ENCODE data around the gene CLCN4. TPM values are rescaled to one million over a fixed set of nuclear protein-coding genes. Genes with fewer than 3 reads are reported as not detected.

The CLCN4 gene
- total RNA-seq, 4 donors from 2014 or later = 3.9 to 6.7 (median 5.3) TPM

DNA sequence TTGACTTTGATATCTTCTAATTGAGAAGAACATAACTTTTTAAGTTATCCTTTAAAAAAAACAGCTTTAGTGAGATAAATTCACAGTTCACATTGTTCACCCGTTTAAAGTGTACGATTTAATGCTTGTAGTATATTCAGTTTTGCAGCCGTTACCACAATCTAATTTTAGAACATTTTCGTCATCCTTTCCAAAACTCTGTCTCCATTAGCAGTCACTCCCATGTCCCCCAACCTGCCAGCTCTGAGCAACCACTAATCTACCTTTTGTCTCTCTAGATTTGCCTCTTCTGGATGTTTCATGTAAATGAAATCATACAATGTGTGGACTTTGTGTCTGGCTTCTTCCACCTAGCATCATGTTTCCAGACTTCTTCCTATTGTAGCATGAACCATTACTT lies 38.6 kb downstream of the CLCN4 start:
- H3K4me3 ChIP-seq = no peak overlapping the region
- WGBS, 2 donors = 88 to 91% methylated on average over 4 of the region's 4 CpGs
- H3K9me3 ChIP-seq = no peaks in the 10 kb centered on the region
- no peaks in the 10 kb centered on the region for H3K4me1 ChIP-seq
- H3K27me3 ChIP-seq = no peaks in the 10 kb centered on the region
- H3K27ac ChIP-seq = no peak overlapping the region
- TF ChIP-seq, protein P1, sequence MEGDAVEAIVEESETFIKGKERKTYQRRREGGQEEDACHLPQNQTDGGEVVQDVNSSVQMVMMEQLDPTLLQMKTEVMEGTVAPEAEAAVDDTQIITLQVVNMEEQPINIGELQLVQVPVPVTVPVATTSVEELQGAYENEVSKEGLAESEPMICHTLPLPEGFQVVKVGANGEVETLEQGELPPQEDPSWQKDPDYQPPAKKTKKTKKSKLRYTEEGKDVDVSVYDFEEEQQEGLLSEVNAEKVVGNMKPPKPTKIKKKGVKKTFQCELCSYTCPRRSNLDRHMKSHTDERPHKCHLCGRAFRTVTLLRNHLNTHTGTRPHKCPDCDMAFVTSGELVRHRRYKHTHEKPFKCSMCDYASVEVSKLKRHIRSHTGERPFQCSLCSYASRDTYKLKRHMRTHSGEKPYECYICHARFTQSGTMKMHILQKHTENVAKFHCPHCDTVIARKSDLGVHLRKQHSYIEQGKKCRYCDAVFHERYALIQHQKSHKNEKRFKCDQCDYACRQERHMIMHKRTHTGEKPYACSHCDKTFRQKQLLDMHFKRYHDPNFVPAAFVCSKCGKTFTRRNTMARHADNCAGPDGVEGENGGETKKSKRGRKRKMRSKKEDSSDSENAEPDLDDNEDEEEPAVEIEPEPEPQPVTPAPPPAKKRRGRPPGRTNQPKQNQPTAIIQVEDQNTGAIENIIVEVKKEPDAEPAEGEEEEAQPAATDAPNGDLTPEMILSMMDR (IDR thresholded peaks at IDR 0.05) = no peak
- TF ChIP-seq EP300 (IDR thresholded peaks at IDR 0.05) = no peak
- no peak for TF ChIP-seq POLR2A (IDR thresholded peaks at IDR 0.05)
- peaks cover 0 to 15% (median 0%) of the 10 kb centered on the region in 3 donors for H3K36me3 ChIP-seq
- no peak for DNase-seq (ENCODE audit: low spot score in 2 of 2)

DNA sequence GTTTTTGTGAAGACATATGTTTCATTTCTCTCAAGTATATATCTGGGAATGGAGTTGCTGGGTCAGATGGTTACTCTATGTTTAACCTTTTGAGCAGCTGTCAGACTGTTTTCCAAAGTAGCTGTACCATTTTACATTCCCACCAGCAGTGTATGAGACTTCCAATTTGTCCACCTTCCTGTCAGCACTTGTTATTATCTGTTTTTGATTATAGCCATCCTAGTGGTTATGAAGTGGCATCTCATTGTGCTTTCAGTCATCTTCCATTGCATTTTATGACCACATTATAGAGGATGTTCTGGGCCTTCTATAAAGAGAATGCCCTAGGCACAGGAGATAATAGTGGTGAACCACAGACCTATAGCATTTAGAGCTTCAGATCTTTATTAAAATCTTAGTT lies 39.2 kb downstream of the CLCN4 start:
- no peak for TF ChIP-seq EP300 (IDR thresholded peaks at IDR 0.05)
- TF ChIP-seq, protein P1 (IDR thresholded peaks at IDR 0.05) = no peak
- no peak for TF ChIP-seq POLR2A (IDR thresholded peaks at IDR 0.05)
- DNase-seq (ENCODE audit: low spot score in 2 of 2) = no peak
- Histone ChIP-seq H3K36me3 (peaks cover 0 to 15% (median 0%) of the 10 kb centered on the region in 3 donors), H3K27ac (no peak overlapping the region), H3K4me1 (no peaks in the 10 kb centered on the region), H3K27me3 (no peaks in the 10 kb centered on the region), H3K4me3 (no peak overlapping the region), H3K9me3 (no peaks in the 10 kb centered on the region)

DNA sequence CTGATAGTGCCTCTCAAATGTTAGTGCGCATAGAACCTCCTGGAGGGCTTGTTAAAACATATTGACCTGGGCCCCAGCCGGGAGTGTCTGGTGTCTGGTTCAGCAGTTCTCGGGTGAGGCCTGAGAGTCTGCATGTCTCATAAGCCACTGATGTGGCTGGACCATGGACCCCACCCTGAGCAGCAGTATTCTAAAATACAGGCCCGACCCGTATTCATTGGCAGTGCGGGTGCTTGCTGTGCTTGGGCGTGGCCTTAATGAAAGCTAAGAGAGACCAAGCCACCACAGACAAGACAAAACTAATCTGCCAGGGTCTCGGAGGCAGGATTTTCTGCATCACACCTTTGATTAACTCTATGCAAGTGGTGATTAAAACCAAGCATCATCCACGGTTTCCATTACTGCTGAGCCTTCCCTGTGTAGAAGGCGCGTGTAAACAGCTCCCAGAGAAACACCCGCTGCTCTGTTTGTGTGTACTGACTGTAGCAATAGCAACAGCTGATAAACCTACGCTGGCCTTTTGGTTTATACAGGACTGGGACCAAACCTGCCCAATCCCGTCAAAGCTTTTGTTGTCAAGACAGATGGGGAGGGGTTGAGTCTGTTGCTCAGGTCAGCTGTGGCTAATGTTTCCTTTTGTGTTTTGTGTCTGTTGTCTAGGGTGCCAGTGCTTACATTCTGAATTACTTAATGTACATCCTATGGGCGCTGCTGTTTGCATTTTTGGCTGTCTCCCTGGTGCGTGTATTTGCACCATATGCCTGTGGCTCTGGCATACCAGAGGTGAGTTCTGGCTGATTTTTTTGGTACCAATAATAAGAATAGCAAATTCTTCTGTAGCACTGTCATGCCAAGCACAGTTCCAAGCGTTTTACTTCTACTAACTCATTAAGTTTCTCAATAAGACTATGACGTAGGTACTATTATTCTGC lies 40.8 kb downstream of the CLCN4 start:
- no peak overlapping the region for H3K27ac ChIP-seq
- no peaks in the 10 kb centered on the region for H3K9me3 ChIP-seq
- no peak overlapping the region for H3K4me3 ChIP-seq
- H3K4me1 ChIP-seq = no peaks in the 10 kb centered on the region
- DNase-seq (ENCODE audit: low spot score in 2 of 2) = no peak
- no peaks in the 10 kb centered on the region for H3K27me3 ChIP-seq
- no peak for TF ChIP-seq POLR2A (IDR thresholded peaks at IDR 0.05)
- TF ChIP-seq, protein P1 (IDR thresholded peaks at IDR 0.05) = no peak
- TF ChIP-seq EP300 (IDR thresholded peaks at IDR 0.05) = no peak
- 80 to 95% methylated on average over 16 to 18 of the region's 18 CpGs for WGBS, 2 donors
- peaks cover 0 to 15% (median 0%) of the 10 kb centered on the region in 3 donors for H3K36me3 ChIP-seq

DNA sequence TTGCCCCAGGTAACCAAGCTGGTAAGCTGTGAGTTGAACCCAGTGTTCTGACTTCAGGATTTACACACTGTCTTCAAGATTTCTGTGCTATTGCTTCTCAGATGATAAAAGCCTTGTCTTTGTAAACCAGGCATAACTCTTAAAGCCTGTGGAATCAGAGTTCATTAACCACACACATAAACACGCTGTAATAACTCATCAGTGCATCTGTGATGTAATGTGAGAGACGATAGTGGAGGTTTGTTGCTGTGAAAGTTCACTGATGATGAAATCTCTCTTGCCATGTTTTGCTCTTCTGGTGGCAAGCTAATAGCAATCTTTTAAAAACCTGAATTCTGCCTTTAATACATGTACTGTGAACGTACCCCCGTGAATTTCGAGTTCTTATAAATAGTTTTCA lies 41.5 kb downstream of the CLCN4 start:
- WGBS, 2 donors = 60 to 83% methylated on average over 5 of the region's 5 CpGs
- Histone ChIP-seq H3K27ac (no peak overlapping the region), H3K9me3 (no peaks in the 10 kb centered on the region)

More for the DNA sequence above, 41.5 kb downstream of the CLCN4 start:
- peaks cover 0 to under 1% of the 10 kb centered on the region in 2 donors for H3K27me3 ChIP-seq
- H3K4me1 ChIP-seq = no peaks in the 10 kb centered on the region
- DNase-seq (ENCODE audit: low spot score in 2 of 2) = no peak
- no peak overlapping the region for H3K4me3 ChIP-seq
- H3K36me3 ChIP-seq = peaks cover 0 to 15% (median 0%) of the 10 kb centered on the region in 3 donors
- no peak for TF ChIP-seq EP300 (IDR thresholded peaks at IDR 0.05)
- TF ChIP-seq, protein P1 (IDR thresholded peaks at IDR 0.05) = no peak
- no peak for TF ChIP-seq POLR2A (IDR thresholded peaks at IDR 0.05)

Data from tibial nerve (tissue), 4 donors.